GM12865 (cell line): ENCODE measurements around the gene ZNF213.

Experiments
- DNase-seq: peaks from one replicate; pipeline ENCODE4 v3.0.0; 2010; ENCODE audit warnings: low read depth
- H3K4me3 ChIP-seq: 2 replicates; pipeline ENCODE4 v1.5.1; 2011; ENCODE audit warnings: mild to moderate bottlenecking, low read depth, low read length, control low read depth
- TF ChIP-seq, protein P1 (sequence below): IDR thresholded peaks from 2 replicates; pipeline ENCODE4 v1.5.1; 2011; ENCODE audit warnings: low read length, control low read depth, low read depth, inconsistent platforms; ENCODE audit not compliant: insufficient read depth; ENCODE audit errors: missing control alignments

ZNF213 gene

DNA sequence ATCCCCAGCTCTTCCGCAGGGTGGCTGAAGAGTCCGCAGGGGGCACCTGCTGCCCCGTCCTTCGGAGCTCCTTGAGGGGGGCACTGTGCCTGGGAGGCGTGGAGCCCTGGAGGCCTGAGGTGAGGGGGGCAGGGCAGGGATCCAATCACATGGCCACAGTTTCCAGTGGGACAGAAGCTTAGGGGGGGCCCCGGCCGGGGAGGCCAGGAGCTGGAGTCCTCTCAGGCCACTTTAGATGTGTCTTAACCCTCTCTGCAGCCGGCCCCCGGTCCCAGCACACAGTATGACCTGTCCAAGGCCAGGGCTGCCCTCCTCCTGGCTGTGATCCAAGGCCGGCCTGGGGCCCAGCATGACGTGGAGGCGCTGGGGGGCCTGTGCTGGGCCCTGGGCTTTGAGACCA lies 10.8 kb downstream of the ZNF213 start:
- TF ChIP-seq, protein P1, sequence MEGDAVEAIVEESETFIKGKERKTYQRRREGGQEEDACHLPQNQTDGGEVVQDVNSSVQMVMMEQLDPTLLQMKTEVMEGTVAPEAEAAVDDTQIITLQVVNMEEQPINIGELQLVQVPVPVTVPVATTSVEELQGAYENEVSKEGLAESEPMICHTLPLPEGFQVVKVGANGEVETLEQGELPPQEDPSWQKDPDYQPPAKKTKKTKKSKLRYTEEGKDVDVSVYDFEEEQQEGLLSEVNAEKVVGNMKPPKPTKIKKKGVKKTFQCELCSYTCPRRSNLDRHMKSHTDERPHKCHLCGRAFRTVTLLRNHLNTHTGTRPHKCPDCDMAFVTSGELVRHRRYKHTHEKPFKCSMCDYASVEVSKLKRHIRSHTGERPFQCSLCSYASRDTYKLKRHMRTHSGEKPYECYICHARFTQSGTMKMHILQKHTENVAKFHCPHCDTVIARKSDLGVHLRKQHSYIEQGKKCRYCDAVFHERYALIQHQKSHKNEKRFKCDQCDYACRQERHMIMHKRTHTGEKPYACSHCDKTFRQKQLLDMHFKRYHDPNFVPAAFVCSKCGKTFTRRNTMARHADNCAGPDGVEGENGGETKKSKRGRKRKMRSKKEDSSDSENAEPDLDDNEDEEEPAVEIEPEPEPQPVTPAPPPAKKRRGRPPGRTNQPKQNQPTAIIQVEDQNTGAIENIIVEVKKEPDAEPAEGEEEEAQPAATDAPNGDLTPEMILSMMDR, result no peak
- no peak for DNase-seq
- H3K4me3 ChIP-seq, result no peak overlapping the region

DNA sequence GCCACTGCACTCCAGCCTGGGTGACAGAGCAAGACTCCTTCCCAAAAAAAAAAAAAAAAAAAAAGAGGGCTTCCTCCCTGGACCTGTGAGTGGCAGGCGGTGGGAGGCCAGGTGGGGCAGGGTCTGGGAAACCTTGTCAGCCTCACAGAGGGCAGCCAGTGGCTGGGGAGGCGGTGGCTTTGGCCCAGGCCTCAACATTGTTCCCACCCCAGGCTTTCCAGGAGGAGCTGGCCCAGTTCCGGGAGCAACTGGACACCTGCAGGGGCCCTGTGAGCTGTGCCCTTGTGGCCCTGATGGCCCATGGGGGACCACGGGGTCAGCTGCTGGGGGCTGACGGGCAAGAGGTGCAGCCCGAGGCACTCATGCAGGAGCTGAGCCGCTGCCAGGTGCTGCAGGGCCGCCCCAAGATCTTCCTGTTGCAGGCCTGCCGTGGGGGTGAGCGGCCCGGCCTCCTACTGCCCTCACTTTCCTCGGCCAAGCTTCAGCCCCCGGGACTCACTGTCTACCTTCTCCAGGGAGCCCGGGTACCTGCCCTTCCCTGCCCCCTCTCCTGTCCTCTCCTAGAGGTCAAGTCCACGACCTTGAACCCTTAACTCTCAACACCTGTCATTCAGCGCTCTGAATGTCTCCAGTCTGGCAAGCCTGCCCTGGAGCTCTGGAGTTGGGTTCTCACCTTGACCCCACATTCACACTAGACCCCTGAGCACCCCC lies 12.4 kb downstream of the ZNF213 start:
- DNase-seq, result no peak
- H3K4me3 ChIP-seq, result no peak overlapping the region
- TF ChIP-seq, protein P1, result no peak

DNA sequence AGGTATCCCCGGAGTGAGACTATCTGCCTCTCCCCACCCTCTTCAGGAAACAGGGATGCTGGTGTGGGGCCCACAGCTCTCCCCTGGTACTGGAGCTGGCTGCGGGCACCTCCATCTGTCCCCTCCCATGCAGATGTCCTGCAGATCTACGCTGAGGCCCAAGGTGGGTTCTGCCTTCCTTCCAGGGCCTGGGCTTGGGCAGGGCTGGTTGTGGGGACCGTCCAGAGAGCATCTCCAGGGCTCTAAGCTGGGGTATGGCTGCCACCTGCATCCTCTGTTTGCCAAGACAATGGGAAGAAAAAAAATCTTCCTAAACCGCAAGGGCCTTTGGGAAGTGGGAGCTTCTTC lies 12.9 kb downstream of the ZNF213 start:
- DNase-seq, result no peak
- TF ChIP-seq, protein P1, result no peak
- H3K4me3 ChIP-seq, result no peak overlapping the region

GRCh38 chr16:3148256-3149192 lies 13.7 kb downstream of the ZNF213 start:
- TF ChIP-seq, protein P1, result no peak
- no peak overlapping the region for H3K4me3 ChIP-seq
- DNase-seq, result no peak

DNA sequence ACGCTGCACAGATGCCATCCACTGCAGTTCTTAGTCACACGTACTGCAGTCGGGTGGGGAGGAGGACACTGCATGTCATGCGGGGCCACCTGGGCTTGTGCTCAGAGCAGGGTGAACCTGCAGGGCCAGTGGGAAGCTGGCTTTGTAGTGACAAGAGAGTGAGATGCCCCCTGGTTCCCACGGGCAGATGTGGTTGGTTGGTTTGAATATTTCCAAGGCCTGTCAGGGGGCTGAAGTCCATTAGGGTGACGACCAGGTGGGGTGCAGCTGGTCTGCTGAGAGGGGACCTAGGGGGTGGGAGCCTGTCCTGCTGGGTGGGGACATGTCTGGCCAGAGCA lies 14.3 kb downstream of the ZNF213 start:
- DNase-seq, result no peak
- peak overlapping the region; percentile 82; the same call in 1 of the 2 replicates for H3K4me3 ChIP-seq
- TF ChIP-seq, protein P1, result no peak

DNA sequence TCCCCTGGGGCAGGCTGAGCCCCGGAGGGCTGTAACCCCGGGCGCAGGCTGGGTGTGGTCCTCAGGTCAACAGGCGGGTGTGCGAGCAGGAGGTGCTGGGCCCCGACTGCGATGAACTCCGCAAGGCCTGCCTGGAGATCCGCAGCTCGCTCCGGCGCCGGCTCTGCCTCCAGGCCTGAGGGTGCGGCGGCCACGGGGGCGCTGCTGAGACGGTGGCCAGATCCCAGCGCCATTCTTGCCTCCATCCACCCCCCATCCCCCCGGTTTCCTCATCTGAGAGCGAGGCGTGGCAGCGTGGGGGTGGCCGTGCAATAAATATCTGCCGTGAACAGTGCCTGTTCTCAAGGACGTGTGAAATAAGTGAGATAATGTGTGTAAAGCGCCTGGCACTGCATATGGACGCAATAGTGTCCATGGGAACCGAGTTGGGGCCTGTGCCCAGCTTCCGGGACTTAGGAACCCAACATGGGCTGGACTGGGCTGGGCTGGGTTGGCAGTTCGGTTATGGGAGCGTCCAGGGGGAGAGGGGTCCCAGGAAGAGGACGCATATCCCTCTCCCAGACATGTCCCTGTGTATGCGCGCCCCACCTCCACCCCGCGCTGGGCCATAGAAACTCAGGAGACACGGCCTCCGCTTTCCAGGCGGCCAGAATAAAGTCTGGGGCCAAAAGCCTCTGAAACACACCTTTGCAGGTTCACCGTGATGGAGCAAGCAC lies 15.0 kb downstream of the ZNF213 start:
- peak; percentile 80 for DNase-seq
- TF ChIP-seq, protein P1, result peak; percentile 57

More for the DNA sequence above, 15.0 kb downstream of the ZNF213 start:
- H3K4me3 ChIP-seq, result peak overlapping the region; percentile 82
